Neutrophil (primary cell): Measurements from ENCODE around the gene IRF2BP2.

ENCODE experiments used
- H3K27ac ChIP-seq: fragments of 200-600 bp; sonication (generic); 2 replicates; pipeline ENCODE4 v1.5.1; 2016; ENCODE audit warnings: mild to moderate bottlenecking, moderate library complexity
- H3K27me3 ChIP-seq: fragments of 200-600 bp; sonication (generic); 2 replicates; pipeline ENCODE4 v1.6.0; 2016; ENCODE audit warnings: mild to moderate bottlenecking
- H3K36me3 ChIP-seq: fragments of 200-600 bp; sonication (generic); 2 replicates; pipeline ENCODE4 v1.5.1; 2017
- H3K4me1 ChIP-seq, 2 experiments: fragments of 200-600 bp in 1 of 2; sonication (generic) in 1 of 2; 1 replicate in 1 of 2; 2 replicates in 1 of 2; pipeline versions ENCODE4 v1.5.1 to v1.6.1; 2013 to 2016; ENCODE audit warnings: low read depth in 1 of 2, low read length in 1 of 2, mild to moderate bottlenecking in 1 of 2, moderate library complexity in 1 of 2; ENCODE audit not compliant: control insufficient read depth in 1 of 2, insufficient read depth in 1 of 2
- H3K4me3 ChIP-seq, 2 experiments: fragments of 200-600 bp in 1 of 2; sonication (generic) in 1 of 2; 1 replicate in 1 of 2; 2 replicates in 1 of 2; pipeline ENCODE4 v1.5.1; 2013 to 2016; ENCODE audit warnings: low read depth in 1 of 2, low read length in 1 of 2, mild to moderate bottlenecking in 1 of 2, moderate library complexity in 1 of 2
- H3K9me3 ChIP-seq: fragments of 200-600 bp; sonication (generic); 2 replicates; pipeline ENCODE4 v1.5.1; 2016
- CTCF ChIP-seq: fragments of 200-600 bp; sonication (generic); IDR thresholded peaks from 2 replicates; pipeline ENCODE4 v1.5.1; 2016; ENCODE audit warnings: antibody characterized with exemption

IRF2BP2 gene

DNA sequence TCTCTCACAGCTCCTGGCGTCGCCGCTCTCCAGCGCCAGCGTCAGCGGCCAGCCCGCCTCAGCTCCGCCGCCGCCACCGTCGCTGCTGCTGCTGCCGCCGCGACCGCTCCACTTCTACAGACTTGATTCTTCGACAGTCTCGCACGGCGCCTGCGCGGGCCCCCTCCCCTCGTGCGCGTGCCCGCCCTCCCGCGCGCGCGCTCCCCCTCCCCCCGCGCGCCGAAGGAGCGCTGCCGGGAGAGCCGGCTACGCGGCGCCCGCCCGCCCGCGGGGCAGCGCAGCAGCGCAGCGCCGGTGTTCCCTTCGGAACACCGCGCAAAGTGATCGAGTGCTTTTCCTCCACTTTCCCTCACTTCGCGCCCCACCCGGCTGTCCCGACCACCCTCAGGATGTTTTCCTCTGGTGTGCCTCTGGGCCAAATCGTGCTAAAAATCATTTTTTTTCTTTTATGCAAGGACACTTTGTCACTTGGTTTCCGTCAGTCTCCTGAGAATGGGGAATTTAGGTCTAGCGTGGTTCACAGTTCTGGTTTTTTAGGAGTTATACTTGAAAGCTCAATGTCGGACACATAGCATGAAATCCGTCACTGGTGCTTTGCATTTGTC lies at the start of gene IRF2BP2:
Gene IRF2BP2, minus strand, starts transcription at position 118 of the 605 bp plus-strand sequence. CDS start 684 bp downstream, outside the sequence.
- TF ChIP-seq CTCF, result no peak
- no peaks in the 10 kb centered on the region for H3K27me3 ChIP-seq
- peak within 1 kb of the TSS; percentile 85 to 98 for H3K4me3 ChIP-seq
- no peaks in the 10 kb centered on the region for H3K9me3 ChIP-seq
- peaks cover 68 to 76% of the 10 kb centered on the region in 2 experiments for H3K4me1 ChIP-seq
- H3K27ac ChIP-seq, result peak within 1 kb of the TSS; percentile 99
- peaks cover 6% of the 10 kb centered on the region for H3K36me3 ChIP-seq

GRCh38 chr1:234659538-234659937 lies 49.6 kb upstream of the IRF2BP2 start:
- Histone ChIP-seq H3K4me3 (no peak overlapping the region), H3K4me1 (peaks cover 40 to 42% of the 10 kb centered on the region in 2 experiments), H3K9me3 (no peaks in the 10 kb centered on the region), H3K27me3 (no peaks in the 10 kb centered on the region), H3K27ac (no peak overlapping the region), H3K36me3 (no peaks in the 10 kb centered on the region)
- TF ChIP-seq CTCF, result no peak

DNA sequence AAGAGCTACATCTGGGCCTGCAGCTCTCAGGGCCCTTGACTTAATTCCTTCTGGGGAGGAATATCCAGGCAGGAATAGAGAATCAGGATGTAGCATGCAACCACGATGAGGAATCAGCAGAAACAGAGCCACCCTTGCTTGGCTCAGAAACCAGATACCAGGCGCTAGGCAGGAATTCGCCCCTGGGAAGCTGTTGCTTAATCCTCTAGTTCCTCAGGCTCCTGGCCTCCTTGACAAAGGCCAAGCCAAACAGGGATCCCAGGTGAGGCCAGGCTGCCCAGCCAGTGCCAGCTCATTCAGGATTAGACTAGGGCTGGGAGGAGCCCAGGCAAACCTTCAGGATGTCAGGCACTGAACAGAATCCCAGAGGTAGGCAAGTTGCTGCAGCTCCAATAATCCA lies 48.2 kb upstream of the IRF2BP2 start:
- Histone ChIP-seq H3K36me3 (no peaks in the 10 kb centered on the region), H3K9me3 (no peaks in the 10 kb centered on the region), H3K27ac (peak overlapping the region; percentile 12), H3K27me3 (no peaks in the 10 kb centered on the region), H3K4me3 (no peak overlapping the region), H3K4me1 (peaks cover 29 to 34% of the 10 kb centered on the region in 2 experiments)
- no peak for TF ChIP-seq CTCF

DNA sequence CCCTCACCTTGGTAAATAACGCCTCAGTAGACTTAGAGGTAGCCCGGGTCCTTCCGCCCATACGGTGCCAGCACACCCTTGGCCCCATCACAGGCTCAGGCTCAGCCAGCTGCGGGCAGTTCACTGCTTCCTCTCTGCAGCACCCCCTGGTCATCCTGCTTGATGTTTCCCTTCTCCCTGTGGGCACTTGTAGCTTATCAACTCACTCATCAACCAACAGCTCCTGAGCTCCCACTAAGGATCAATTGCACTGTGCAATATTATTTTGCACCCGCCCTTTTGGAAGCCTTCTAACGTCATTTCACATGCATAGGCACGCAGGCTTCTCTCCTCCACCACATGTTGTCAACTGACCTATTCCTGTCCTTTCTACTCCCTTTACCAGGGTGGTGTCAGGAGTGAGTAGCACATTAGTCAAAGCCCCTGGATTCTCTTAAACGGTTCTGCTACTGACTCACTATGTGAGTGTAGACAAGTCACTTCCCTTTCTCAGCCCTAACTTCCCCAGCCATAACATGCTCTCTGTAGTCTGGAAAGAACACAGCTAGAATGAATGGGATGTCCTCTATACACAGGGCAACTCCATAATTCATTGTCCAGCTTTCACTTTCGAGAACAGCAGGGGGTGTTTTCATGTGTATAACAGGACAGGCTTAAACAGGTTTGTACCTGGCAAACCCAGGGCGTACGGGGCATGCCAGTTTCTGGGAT lies 47.1 kb upstream of the IRF2BP2 start:
- peaks cover 21 to 23% of the 10 kb centered on the region in 2 experiments for H3K4me1 ChIP-seq
- H3K4me3 ChIP-seq, result peak overlapping the region in 1 of 2 experiments; percentile 20
- no peaks in the 10 kb centered on the region for H3K27me3 ChIP-seq
- no peak for TF ChIP-seq CTCF
- H3K36me3 ChIP-seq, result no peaks in the 10 kb centered on the region
- no peaks in the 10 kb centered on the region for H3K9me3 ChIP-seq
- H3K27ac ChIP-seq, result peak overlapping the region; percentile 73

DNA sequence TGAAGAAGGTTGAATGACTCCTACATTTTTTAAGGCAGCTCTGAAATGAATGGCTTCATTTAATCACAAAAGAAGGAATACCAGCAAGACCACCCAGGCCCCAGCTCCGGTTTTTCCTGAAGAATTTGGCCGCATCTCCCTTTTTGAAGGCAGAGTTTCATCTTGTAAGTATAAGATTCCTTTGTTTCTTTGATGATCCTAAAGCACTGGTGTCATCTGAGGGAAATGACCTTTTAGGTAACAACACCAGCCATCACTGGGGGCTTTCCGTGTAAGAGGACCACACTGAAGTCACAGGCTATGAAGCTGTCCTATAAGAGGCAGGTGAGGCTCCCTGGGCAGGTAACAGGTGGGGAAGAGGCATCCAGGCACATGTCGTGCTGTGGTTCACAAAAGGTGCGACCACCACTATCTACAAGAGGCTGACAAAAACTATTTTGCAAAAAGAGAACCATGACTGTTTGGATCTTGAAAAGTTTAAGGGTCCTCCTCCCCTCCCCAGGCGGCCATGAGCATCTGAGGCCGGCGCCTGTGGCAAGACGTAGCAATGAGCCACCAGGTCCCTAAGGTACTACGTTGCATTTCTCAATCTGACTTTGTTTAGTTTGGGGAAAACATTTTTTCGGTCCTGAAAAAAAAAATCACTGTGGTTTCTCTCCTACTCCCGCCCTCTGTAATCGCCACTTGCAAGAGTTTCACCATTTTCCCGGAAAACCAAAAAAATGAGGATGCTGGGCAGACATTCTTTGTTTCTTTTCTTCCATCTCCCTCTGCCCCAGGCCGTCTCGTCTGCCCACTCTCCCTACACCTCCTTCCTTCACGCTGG lies 46.3 kb upstream of the IRF2BP2 start:
- Histone ChIP-seq H3K9me3 (no peaks in the 10 kb centered on the region), H3K27ac (peak overlapping the region; percentile 73), H3K27me3 (no peaks in the 10 kb centered on the region), H3K36me3 (no peaks in the 10 kb centered on the region), H3K4me1 (peaks cover 21 to 23% of the 10 kb centered on the region in 2 experiments), H3K4me3 (peak overlapping the region in 1 of 2 experiments; percentile 20)
- no peak for TF ChIP-seq CTCF
